Endothelial cell of hepatic sinusoid (primary cell): ENCODE results near the gene GPR176.
"Not testable (repeated sequence)": the region's sequence is repeated elsewhere in the genome, so short reads cannot be mapped to it uniquely, and the experiment has no call there.

Experiments used
- in situ Hi-C: cut with HindIII; loops from 2 replicates; pipeline ENCODE4 v1.10.0; 2017; ENCODE audit warnings: low sequenced_read_pairs

The GPR176 gene

GRCh38 chr15:39823634-39824033 lies 96.4 kb downstream of the GPR176 start:
- in situ Hi-C loops, result no loop called here

DNA sequence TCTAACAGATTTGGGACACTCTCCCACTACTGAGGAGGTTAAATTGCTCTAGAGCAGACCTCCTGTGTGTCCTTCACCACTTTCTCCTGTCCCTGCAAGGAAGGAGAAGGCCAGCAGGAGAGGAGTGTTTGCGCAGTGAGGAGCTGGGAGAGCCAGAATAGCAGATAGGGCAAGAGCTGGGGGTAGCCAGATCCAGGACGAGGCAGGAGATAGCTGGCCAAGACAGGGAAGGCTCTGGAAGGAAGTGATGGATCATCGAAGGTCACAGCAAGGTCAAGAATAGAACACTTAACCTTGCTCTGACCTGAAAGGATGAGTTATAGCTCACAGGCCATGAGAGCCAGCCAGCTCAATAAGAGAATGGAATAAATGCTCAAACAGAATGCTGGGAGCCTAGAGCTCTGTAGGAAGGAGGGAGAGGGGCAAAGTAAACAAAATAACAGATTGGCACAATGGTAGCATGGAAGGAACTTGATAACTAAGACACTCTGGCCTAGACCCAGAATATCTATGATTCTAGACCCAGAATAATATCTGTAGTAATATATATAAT lies 99.9 kb downstream of the GPR176 start:
- in situ Hi-C loops, result no loop called here

GRCh38 chr15:39819533-39819932 lies 100.5 kb downstream of the GPR176 start:
- in situ Hi-C loops, result no loop called here

- in situ Hi-C loops, result no loop called here
These were observed 102.2 kb downstream of the GPR176 start for GRCh38 chr15:39817892-39818291.

GRCh38 chr15:39814489-39814888 lies 105.6 kb downstream of the GPR176 start:
- in situ Hi-C loops, result no loop called here

- in situ Hi-C loops, result not testable (repeated sequence)
These were observed 107.4 kb downstream of the GPR176 start for GRCh38 chr15:39812651-39813050.

GRCh38 chr15:39808909-39809308 lies 111.2 kb downstream of the GPR176 start:
- in situ Hi-C loops, result no loop called here

DNA sequence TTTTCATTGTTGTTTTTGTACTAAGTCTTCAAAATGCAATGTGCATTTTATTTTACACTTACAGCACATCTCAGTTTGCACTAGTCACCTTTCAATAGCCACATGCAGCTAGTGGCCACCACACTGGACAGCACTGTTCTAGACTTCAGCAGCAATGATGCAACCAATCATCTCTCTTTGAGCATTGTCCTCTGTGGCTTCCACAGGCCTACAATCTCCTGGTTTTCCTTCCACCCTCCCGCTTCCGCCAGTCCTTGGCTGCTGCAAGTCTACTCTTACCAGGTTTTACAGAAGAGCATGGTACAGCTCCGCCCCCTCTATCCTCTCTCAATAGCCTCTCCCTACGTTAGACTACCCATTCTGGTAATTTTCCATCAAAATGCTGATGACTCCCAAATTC lies 112.3 kb downstream of the GPR176 start:
- in situ Hi-C loops, result no loop called here

DNA sequence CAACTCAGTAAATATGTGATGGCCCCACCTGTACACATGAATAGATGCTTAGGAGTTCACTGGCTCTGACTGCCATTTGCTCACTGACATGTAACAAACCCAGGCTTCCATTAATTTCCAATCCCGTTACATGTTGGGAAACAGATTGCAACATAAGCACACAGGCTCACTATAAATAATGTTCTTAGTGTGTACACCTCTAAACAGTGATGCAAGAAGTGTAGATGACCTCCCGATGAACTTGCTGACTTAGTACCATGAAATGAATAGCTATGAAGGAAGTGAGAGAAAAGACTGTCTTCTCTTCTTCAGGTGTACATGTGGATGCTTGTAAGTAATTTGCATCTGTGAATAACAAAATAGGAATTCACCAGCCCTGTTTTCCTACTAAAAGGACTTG lies 116.0 kb downstream of the GPR176 start:
- in situ Hi-C loops, result no loop called here

GRCh38 chr15:39803016-39803415 lies 117.0 kb downstream of the GPR176 start:
- in situ Hi-C loops, result no loop called here

DNA sequence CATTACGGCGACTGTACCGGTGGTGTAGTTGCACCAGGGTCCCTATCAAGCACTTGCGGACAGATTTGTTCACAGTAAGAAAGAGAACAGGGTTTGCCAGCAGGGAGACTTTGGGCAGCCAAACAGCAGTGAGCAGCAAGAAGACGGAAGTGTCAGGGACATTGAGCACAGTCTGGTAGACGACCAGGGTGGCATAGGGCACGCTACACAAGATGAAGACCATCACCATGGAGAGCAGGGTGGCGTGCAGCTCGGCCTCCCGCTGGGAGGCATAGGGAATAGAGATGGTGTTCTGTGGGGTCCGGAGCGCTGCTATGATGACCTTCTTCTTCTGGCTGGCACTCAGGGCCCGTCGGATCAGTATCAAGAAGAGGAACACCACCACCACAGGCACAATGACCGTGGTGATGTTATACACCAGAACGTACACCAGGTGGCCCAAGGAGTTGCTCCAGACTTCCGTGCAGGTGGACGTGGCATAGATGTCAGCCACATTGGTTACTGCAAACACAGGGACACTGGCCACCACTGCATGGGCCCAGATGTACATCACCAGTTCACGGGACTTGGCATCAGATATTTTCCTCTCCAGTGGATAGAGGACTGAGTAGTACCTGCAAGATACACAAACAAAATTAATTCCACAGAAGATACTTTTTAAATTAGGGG lies 118.3 kb downstream of the GPR176 start:
- in situ Hi-C loops, result no loop called here

GRCh38 chr15:39799552-39800011 lies 120.5 kb downstream of the GPR176 start:
- in situ Hi-C loops, result no loop called here

- in situ Hi-C loops, result no loop called here
These were observed 121.7 kb downstream of the GPR176 start for GRCh38 chr15:39798382-39798781.

DNA sequence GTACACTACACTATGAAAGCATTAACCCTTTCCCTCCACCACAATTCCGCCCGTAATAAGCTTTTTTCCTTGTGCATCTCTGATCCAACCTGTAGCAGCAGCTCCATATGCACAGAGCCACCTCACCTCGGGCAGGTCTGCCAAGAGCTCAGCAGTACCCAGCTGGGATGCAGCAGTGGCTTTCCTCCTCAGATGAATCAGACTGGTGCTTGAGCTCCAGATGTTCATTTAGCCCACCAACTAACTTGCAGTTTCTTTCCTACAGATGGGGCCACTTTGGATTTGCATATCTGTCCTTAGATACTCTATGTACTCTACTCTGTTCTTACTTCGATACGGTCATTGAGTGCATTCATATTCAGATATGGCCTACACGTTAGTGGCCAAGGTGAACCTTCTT lies 122.7 kb downstream of the GPR176 start:
- in situ Hi-C loops, result no loop called here

GRCh38 chr15:39796601-39797000 lies 123.5 kb downstream of the GPR176 start:
- in situ Hi-C loops, result no loop called here

DNA sequence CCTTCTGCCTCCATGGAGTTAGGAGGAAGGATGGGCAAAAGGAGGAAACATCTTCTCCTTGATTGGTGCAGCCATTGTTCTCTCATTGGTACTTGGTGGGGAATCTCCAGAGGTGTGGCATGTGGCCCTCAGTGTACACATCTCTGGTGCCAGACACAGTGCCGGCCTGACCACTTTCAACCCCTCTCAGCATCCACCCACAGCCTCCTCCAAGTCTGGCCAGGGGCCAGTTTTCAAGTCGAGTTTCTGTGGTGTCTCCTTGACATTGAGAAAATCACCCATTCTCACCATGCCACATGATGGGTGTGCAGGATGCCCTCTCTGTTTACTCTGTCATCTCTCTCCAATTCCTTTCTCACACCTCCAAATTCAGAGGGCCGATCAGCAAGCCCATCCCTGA lies 124.6 kb downstream of the GPR176 start:
- in situ Hi-C loops, result no loop called here

- in situ Hi-C loops, result no loop called here
These were observed 125.1 kb downstream of the GPR176 start for GRCh38 chr15:39794954-39795353.

- in situ Hi-C loops, result no loop called here
These were observed 126.1 kb downstream of the GPR176 start for GRCh38 chr15:39793923-39794322.

GRCh38 chr15:39792844-39793335 lies 127.2 kb downstream of the GPR176 start:
- in situ Hi-C loops, result no loop called here

- in situ Hi-C loops, result no loop called here
These were observed 127.8 kb downstream of the GPR176 start for GRCh38 chr15:39792025-39792843.

DNA sequence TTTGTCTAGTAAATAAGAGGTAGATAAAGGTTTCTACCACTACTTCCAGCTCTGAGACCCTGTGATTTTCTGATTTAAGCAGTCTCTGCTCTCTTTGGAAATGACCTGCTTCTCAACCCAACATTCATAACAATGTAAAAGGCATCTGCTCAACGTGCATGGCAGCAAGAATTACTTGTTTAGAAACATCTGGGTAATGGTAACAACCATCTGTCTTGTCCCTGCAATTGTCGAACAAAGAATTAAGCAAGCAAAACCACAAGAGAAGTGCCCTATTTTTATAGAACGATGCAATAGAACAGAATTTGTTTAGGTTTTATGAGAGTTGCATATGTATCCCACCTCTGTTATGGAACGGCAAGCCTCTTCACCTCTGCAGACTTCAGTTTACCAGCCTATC lies 130.3 kb downstream of the GPR176 start:
- in situ Hi-C loops, result loop anchor here (5.0 kb wide), 3 partner anchors 58 to 163 kb away; no protein-coding TSS in a partner anchor
